Parathyroid adenoma (tissue), 2 donors: ENCODE data around the gene TMSB15C.
A peak's percentile ranks its signal among the peaks of the same experiment; 100 is the strongest.
"Not testable (repeated sequence)": the region's sequence is repeated elsewhere in the genome, so short reads cannot be mapped to it uniquely, and the experiment has no call there.

Source experiments
- H2AFZ ChIP-seq: fragments of 300-600 bp; sonication (generic); one replicate; pipeline ENCODE4 v1.7.0; 2017; ENCODE audit warnings: antibody characterized with exemption, mild to moderate bottlenecking
- H3K27ac ChIP-seq: fragments of 300-600 bp; sonication (generic); one replicate; pipeline ENCODE4 v1.7.0; 2017
- H3K27me3 ChIP-seq: fragments of 300-600 bp; sonication (generic); one replicate; pipeline ENCODE4 v1.7.0; 2017; ENCODE audit warnings: low read length; ENCODE audit not compliant: control insufficient read depth, insufficient read depth
- H3K36me3 ChIP-seq: fragments of 300-600 bp; sonication (generic); one replicate; pipeline ENCODE4 v1.7.0; 2017; ENCODE audit warnings: low read length; ENCODE audit not compliant: control insufficient read depth, insufficient read depth
- H3K4me1 ChIP-seq: fragments of 300-600 bp; sonication (generic); one replicate; pipeline ENCODE4 v1.7.0; 2017; ENCODE audit warnings: control low read depth
- H3K4me2 ChIP-seq: fragments of 300-600 bp; sonication (generic); one replicate; pipeline ENCODE4 v1.7.0; 2017; ENCODE audit warnings: low read length
- H3K4me3 ChIP-seq: fragments of 300-600 bp; sonication (generic); one replicate; pipeline ENCODE4 v1.7.0; 2017; ENCODE audit warnings: low read depth, low read length
- H3K79me2 ChIP-seq: fragments of 300-600 bp; sonication (generic); one replicate; pipeline ENCODE4 v1.7.0; 2017; ENCODE audit warnings: control low read depth
- H3K9ac ChIP-seq: fragments of 300-600 bp; sonication (generic); one replicate; pipeline ENCODE4 v1.7.0; 2017; ENCODE audit warnings: mild to moderate bottlenecking
- H3K9me3 ChIP-seq: fragments of 300-600 bp; sonication (generic); one replicate; pipeline ENCODE4 v1.7.0; 2017; ENCODE audit warnings: low read length; ENCODE audit not compliant: control insufficient read depth
- CTCF ChIP-seq: fragments of 300-600 bp; sonication (generic); IDR thresholded peaks from one replicate; pipeline ENCODE4 v1.7.0; 2017; ENCODE audit warnings: antibody characterized with exemption, mild to moderate bottlenecking
- donor health status: primary hyperparathyroidism.

The TMSB15C gene

GRCh38 chrX:104075778-104076445 is at the start of gene TMSB15C:
Gene TMSB15C (minus strand): TSS chrX:104076236.
- not testable (repeated sequence) for H2AFZ ChIP-seq, H3K4me1 ChIP-seq

GRCh38 chrX:104122829-104123228 is 46.8 kb upstream of the TMSB15C start:
- Histone ChIP-seq H3K4me3 (no peak overlapping the region), H2AFZ (no peak overlapping the region), H3K4me2 (no peak overlapping the region), H3K27me3 (no peaks in the 10 kb centered on the region), H3K27ac (no peak overlapping the region), H3K79me2 (no peaks in the 10 kb centered on the region), H3K9ac (no peak overlapping the region), H3K9me3 (no peaks in the 10 kb centered on the region), H3K4me1 (no peaks in the 10 kb centered on the region), H3K36me3 (no peaks in the 10 kb centered on the region)
- no peak for TF ChIP-seq CTCF

More at GRCh38 chrX:104075778-104076445, at the start of gene TMSB15C:
- H3K9me3 ChIP-seq, H3K79me2 ChIP-seq, H3K4me2 ChIP-seq, H3K9ac ChIP-seq, H3K27ac ChIP-seq, H3K36me3 ChIP-seq, H3K4me3 ChIP-seq, H3K27me3 ChIP-seq: not testable (repeated sequence)

GRCh38 chrX:104118765-104119164 is 42.7 kb upstream of the TMSB15C start:
- no peaks in the 10 kb centered on the region for H3K36me3 ChIP-seq
- H3K4me1 ChIP-seq, result no peaks in the 10 kb centered on the region
- H3K27ac ChIP-seq, result no peak overlapping the region
- H3K9ac ChIP-seq, result no peak overlapping the region
- H3K4me3 ChIP-seq, result no peak overlapping the region
- TF ChIP-seq CTCF, result no peak
- H2AFZ ChIP-seq, result no peak overlapping the region
- H3K27me3 ChIP-seq, result no peaks in the 10 kb centered on the region
- H3K79me2 ChIP-seq, result no peaks in the 10 kb centered on the region
- H3K9me3 ChIP-seq, result no peaks in the 10 kb centered on the region
- H3K4me2 ChIP-seq, result no peak overlapping the region

- H3K9me3 ChIP-seq, result no peaks in the 10 kb centered on the region
- H3K79me2 ChIP-seq, result no peaks in the 10 kb centered on the region
- H3K9ac ChIP-seq, result no peak overlapping the region
- no peak overlapping the region for H2AFZ ChIP-seq
- no peaks in the 10 kb centered on the region for H3K36me3 ChIP-seq
- no peaks in the 10 kb centered on the region for H3K27me3 ChIP-seq
- H3K4me2 ChIP-seq, result no peak overlapping the region
- H3K4me1 ChIP-seq, result no peaks in the 10 kb centered on the region
- no peak overlapping the region for H3K4me3 ChIP-seq
- no peak overlapping the region for H3K27ac ChIP-seq
- no peak for TF ChIP-seq CTCF
These were observed 41.7 kb upstream of the TMSB15C start for GRCh38 chrX:104117759-104118158.

GRCh38 chrX:104113222-104113965 is 37.4 kb upstream of the TMSB15C start:
- Histone ChIP-seq H3K4me2 (peak overlapping the region; percentile 57), H3K9ac (no peak overlapping the region), H3K4me3 (no peak overlapping the region), H2AFZ (peak overlapping the region; percentile 78), H3K36me3 (no peaks in the 10 kb centered on the region), H3K27me3 (no peaks in the 10 kb centered on the region), H3K9me3 (no peaks in the 10 kb centered on the region), H3K79me2 (no peaks in the 10 kb centered on the region), H3K27ac (no peak overlapping the region), H3K4me1 (no peaks in the 10 kb centered on the region)
- TF ChIP-seq CTCF, result peak; percentile 63
